Measurements from ENCODE around the gene OGDHL. TPM values are rescaled to one million over a fixed set of nuclear protein-coding genes. Genes with fewer than 3 reads are reported as not detected.

The OGDHL gene
- total RNA-seq, 6 experiments from 2014 or later: 60.4 to 98.5 (median 76.8) TPM

- Histone ChIP-seq H3K4me3 (no peak overlapping the region), H3K4me1 (no peaks in the 10 kb centered on the region), H3K27ac (no peak overlapping the region), H3K36me3 (no peaks in the 10 kb centered on the region), H3K27me3 (no peaks in the 10 kb centered on the region), H3K9me3 (no peaks in the 10 kb centered on the region)
- ATAC-seq: no peak
- WGBS (ENCODE audit: insufficient coverage, low coverage, low lambda C conversion rate, missing lambda C conversion rate): 20% methylated on average over 2 of the region's 5 CpGs
- no peak for DNase-seq
- intact Hi-C loops (cut with DNase I): no loop called here
- no peak for TF ChIP-seq POLR2A (IDR thresholded peaks at IDR 0.05)
- TF ChIP-seq CTCF (IDR thresholded peaks at IDR 0.05): no peak
These were observed 52.2 kb downstream of the OGDHL start for GRCh38 chr10:49709934-49710333.

DNA sequence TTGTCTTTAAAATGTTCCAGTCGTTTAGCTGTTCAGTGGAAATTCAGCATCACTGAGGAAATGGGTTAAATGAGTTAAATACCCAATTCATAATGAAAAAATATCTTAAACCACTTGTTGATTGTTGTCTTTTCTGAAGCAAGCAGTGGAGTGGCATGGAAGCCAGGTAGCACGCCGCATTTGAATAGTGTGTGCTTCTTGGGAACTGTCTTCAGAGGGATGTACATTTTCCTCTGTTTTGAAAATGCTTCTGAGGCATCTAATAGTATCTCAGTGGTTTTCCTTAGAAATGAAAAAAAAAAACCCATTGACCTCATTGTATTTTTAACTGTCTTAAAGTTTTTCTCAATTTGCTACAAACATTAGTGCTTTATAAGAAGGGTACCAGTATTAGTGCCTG, 54.5 kb downstream of the OGDHL start:
- no peak for ATAC-seq
- H3K36me3 ChIP-seq: no peaks in the 10 kb centered on the region
- no peak for TF ChIP-seq POLR2A (IDR thresholded peaks at IDR 0.05)
- TF ChIP-seq CTCF (IDR thresholded peaks at IDR 0.05): no peak
- no peaks in the 10 kb centered on the region for H3K27me3 ChIP-seq
- 75% methylated on average over 3 of the region's 3 CpGs for WGBS (ENCODE audit: insufficient coverage, low coverage, low lambda C conversion rate, missing lambda C conversion rate)
- no peaks in the 10 kb centered on the region for H3K9me3 ChIP-seq
- H3K4me1 ChIP-seq: no peaks in the 10 kb centered on the region
- intact Hi-C loops (cut with DNase I): no loop called here
- DNase-seq: no peak
- no peak overlapping the region for H3K27ac ChIP-seq
- no peak overlapping the region for H3K4me3 ChIP-seq

DNA sequence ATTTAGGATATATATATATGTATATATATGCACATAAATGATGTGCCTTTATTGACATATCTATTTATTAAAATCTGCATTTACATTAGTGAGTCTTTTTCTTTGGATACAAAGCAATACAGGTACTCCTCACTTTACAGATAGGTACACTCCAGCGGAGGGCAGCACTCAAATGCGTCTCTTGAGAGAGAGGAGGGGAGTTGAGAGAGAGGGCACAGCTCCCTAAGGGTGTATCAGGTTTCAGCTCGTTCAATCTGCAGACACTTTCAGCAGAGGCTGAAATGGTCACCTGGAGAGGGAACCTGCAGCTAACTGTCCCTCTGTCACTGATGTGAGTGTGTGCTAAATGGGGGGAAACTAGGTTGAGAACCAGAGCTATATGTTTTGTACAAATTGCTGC, 61.1 kb downstream of the OGDHL start:
- Histone ChIP-seq H3K4me1 (no peaks in the 10 kb centered on the region), H3K36me3 (no peaks in the 10 kb centered on the region), H3K9me3 (no peaks in the 10 kb centered on the region), H3K27me3 (no peaks in the 10 kb centered on the region), H3K4me3 (no peak overlapping the region), H3K27ac (no peak overlapping the region)
- DNase-seq (no peak), ATAC-seq (no peak)
- intact Hi-C loops (cut with DNase I): no loop called here
- TF ChIP-seq POLR2A (IDR thresholded peaks at IDR 0.05): no peak
- no peak for TF ChIP-seq CTCF (IDR thresholded peaks at IDR 0.05)
- WGBS (ENCODE audit: insufficient coverage, low coverage, low lambda C conversion rate, missing lambda C conversion rate): 9% methylated on average over 3 of the region's 3 CpGs

DNA sequence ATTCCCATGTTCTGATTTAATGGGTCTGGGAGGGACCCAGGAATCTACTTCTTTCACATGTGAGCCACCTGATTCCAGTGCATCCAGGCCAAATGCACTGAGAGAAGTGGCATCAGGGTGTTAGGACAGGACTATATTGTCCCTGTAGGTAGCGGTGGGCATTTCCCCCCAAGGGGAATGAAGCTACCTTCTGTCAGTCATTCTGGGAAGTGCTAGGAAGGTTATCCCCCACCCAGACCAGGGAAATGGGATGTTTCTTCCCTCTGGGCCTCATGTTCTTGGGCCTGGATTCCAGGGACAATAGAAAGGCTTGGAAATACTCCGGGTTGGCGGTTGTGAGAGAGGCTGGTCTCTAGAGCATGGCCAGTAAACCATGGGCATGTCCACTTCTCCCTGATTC, 61.9 kb downstream of the OGDHL start:
- H3K9me3 ChIP-seq: no peaks in the 10 kb centered on the region
- no peaks in the 10 kb centered on the region for H3K4me1 ChIP-seq
- ATAC-seq (no peak), DNase-seq (no peak)
- intact Hi-C loops (cut with DNase I): no loop called here
- H3K27me3 ChIP-seq: no peaks in the 10 kb centered on the region
- TF ChIP-seq CTCF (IDR thresholded peaks at IDR 0.05) (no peak), POLR2A (IDR thresholded peaks at IDR 0.05) (no peak)
- 77% methylated on average over 3 of the region's 3 CpGs for WGBS (ENCODE audit: insufficient coverage, low coverage, low lambda C conversion rate, missing lambda C conversion rate)
- no peaks in the 10 kb centered on the region for H3K36me3 ChIP-seq
- no peak overlapping the region for H3K27ac ChIP-seq
- H3K4me3 ChIP-seq: no peak overlapping the region

DNA sequence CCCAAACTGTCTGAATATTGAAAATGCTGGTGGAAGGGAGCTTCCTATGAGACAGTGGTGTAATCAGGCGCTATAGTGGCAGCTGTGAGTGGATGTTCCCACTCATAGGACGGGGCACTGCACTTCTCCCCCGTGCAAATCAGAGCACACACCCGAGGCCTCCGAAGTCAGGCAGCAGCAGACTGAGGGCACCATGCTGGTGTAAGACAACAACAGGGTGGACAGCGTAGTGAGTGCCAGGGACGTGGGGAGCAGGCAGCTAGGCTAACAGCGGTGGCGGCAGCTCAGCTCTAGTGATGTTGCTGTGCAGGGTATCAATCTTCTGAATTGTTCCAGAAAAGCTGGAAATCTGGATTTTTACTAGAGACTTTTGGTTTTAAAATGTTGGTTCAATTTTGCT, 63.4 kb downstream of the OGDHL start:
- Histone ChIP-seq H3K36me3 (no peaks in the 10 kb centered on the region), H3K4me3 (no peak overlapping the region), H3K4me1 (no peaks in the 10 kb centered on the region), H3K9me3 (no peaks in the 10 kb centered on the region), H3K27me3 (no peaks in the 10 kb centered on the region), H3K27ac (no peak overlapping the region)
- 74% methylated on average over 3 of the region's 9 CpGs for WGBS (ENCODE audit: insufficient coverage, low coverage, low lambda C conversion rate, missing lambda C conversion rate)
- ATAC-seq: no peak
- no peak for DNase-seq
- intact Hi-C loops (cut with DNase I): no loop called here
- TF ChIP-seq POLR2A (IDR thresholded peaks at IDR 0.05): no peak
- no peak for TF ChIP-seq CTCF (IDR thresholded peaks at IDR 0.05)
